Right kidney (tissue), 1 donor: ENCODE measurements around the gene WDR27.
"Not testable (repeated sequence)": the region's sequence is repeated elsewhere in the genome, so short reads cannot be mapped to it uniquely, and the experiment has no call there.

Experiments
- DNase-seq: peaks from one replicate; pipeline ENCODE4 v3.0.0-alpha.2; 2016

WDR27 gene

GRCh38 chr6:169474362-169474761 lies 227.5 kb downstream of the WDR27 start:
- no peak for DNase-seq

- no peak for DNase-seq
Observed at GRCh38 chr6:169473663-169474062, 228.2 kb downstream of the WDR27 start.

DNA sequence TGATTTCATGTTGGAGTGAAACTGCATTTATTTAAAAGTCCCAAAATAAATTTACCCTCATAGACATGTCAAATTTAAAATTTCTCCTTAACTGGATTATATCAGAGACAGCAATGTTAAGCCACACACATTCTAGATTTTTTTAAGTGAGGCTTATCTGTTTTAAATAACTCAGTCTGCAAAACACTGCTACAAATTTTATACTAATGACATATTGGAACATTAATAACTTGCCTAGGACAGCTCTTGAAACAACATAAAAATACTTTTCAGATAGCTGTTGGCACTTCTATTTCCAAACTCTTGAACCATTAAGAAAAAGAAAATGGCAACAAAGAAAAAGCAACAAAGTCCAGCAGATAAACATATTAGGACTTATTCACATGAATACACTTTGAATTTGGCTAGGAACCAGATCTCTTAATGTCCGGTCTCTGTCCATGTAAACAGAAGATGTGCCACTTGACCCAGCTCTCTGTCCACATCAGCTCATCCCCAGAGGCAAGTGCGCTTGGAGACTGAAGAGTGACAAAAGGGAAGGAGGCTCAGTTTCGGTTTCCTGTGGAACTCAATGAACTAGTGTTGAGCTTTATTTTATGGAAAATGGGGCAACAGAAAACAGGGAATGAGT lies 228.9 kb downstream of the WDR27 start:
- DNase-seq, result no peak

DNA sequence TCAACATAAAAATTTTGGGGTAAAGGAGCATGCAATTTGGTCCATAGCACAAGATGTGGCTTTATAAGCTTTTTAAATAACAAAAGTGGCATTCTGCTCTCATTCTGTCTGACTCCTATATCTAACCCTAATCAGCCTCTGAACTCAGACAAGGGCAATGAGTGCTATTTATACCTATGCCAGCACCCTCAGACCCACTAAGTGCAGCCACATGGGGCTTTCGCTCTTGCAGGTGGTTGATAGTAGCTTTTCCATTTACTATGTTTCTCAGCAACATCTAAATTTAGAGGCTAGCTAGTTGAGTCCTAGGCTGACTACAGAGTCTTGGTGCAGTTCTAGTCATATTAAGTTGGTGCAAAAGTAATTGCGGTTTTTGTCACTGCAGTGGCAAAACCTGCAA lies 231.0 kb downstream of the WDR27 start:
- no peak for DNase-seq

GRCh38 chr6:169469028-169469427 lies 232.8 kb downstream of the WDR27 start:
- DNase-seq, result no peak

DNA sequence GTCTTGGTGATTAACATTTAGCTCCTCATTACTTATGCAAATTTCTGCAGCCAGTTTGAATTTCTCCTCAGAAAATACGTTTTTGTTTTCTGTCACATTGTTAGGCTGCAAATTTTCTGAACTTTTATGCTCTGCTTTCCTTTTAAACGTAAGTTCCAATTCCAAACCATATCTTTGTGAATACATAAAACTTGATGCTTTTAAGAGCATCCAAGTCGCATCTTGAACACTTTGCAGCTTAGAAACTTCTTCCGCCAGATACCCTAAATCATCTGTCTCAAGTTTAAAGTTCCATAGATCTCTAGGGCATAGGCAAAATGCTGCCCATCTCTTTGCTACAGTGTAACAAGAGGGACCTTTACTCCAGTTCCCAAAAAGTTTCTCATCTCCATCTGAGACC lies 234.1 kb downstream of the WDR27 start:
- DNase-seq, result not testable (repeated sequence)

- not testable (repeated sequence) for DNase-seq
Observed at GRCh38 chr6:169466256-169466655, 235.6 kb downstream of the WDR27 start.

- DNase-seq, result no peak
Observed at GRCh38 chr6:169457762-169458161, 244.1 kb downstream of the WDR27 start.

GRCh38 chr6:169456840-169457239 lies 245.0 kb downstream of the WDR27 start:
- no peak for DNase-seq

GRCh38 chr6:169455470-169455869 lies 246.4 kb downstream of the WDR27 start:
- no peak for DNase-seq

- no peak for DNase-seq
Observed at GRCh38 chr6:169454872-169455204, 247.0 kb downstream of the WDR27 start.

GRCh38 chr6:169454204-169454871 lies 247.5 kb downstream of the WDR27 start:
- no peak for DNase-seq

DNA sequence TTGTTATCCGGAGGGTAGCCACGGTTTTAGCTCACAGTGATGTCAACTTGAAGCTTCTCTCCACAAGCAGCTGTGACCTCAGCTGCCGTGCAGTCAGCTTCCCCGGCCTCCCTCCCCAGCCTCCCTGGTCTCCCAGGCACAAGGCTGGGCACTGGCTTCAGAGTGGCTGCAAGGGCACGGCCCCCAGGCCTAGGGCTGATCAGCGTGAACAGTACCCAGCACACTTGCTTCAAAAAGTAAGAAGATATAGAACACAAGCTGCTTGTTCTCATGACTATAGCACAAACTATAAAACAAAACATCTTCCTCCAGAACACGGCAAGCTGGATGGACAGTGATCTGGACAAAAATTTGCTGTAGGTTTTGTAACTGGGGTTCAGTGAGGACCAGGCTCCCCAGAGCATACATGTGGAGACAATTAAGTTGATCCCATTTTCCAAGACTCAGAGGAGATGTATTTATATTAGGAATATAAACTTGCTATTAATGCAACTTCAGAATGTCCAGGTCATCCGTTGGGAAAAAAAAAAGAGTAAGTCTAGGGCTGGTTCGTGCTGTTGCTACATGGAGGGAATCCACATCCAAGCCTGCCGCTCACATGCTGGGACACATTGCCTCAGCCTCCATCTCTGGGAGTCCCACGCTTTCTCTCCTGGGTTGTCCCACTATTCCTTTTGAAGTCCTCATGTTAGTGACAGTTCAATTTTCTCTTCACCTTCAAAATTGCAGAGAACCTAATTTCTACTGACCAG lies 248.8 kb downstream of the WDR27 start:
- DNase-seq, result no peak

DNA sequence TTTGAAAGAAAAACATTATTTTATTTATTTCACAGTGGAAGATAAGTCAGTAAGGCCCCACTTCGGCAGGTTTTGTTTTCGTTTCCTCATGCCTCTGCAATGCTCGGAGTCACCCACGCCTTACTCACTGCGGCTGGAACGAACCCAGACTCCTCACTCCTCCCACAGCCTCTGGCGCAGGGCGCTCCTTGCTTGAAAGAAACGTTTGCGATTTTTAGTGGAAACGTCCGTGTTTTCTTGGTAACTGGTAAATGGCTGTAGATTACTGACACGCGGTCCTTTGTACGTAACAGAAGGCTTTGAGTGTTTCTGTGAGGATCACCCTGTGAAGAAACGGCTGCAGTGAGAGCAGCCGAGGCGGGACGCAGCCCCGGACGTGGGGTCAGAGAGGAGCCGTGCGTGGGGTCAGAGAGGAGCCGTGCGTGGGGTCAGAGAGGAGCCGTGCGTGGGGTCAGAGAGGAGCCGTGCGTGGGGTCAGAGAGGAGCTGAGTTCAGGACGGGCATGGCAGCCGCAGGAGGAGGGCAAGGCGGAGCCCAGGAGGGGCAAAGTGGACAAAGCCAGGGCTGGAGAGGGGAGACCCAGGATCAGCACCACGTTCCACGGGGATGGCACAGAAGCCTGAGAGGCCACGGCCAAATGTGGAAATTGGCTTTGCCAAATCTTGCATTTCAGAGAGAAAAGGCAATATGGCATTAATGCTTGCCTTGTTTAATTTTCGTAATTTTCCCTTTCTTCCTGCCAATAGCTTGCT lies 249.5 kb downstream of the WDR27 start:
- peak; percentile 63 for DNase-seq

GRCh38 chr6:169451065-169451838 lies 250.6 kb downstream of the WDR27 start:
- DNase-seq, result no peak

DNA sequence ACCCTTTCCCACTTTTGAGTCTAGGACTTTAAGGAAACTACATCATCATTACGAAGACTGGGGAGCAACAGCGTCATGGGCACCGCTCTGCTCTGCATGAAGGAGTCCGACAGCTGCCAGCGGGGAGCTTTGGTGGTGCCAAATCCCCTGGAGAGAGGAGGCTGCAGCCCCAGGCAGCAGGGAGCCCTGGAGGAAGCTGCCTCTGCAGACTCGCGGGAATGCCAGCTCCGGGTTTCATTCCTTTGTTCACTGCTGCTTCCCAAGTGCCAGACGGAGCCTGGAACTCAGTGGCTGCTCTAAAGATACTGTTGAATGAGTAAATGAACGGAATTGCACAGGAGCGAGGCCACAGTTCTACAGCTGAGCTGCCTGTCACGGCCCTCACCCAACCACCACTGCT lies 251.7 kb downstream of the WDR27 start:
- DNase-seq, result no peak

DNA sequence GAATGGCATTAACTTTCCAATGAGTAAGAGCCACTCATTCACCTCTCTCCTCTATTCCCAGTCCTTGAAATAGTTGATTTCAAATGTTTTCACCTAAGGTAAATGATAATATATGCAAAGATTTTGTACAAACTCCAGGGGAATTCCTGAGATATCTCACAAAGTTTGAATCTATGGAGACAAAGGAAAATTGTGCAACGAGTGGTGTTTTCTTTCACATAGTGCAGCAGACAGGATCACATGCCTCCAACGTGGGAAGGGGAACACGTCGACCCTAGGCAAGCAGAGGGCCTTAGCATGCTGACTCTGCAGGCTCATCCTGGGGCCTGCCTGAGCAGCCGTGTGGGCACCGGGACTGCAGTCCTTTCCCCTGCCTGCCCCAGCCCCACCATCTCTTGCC lies 252.6 kb downstream of the WDR27 start:
- no peak for DNase-seq

DNA sequence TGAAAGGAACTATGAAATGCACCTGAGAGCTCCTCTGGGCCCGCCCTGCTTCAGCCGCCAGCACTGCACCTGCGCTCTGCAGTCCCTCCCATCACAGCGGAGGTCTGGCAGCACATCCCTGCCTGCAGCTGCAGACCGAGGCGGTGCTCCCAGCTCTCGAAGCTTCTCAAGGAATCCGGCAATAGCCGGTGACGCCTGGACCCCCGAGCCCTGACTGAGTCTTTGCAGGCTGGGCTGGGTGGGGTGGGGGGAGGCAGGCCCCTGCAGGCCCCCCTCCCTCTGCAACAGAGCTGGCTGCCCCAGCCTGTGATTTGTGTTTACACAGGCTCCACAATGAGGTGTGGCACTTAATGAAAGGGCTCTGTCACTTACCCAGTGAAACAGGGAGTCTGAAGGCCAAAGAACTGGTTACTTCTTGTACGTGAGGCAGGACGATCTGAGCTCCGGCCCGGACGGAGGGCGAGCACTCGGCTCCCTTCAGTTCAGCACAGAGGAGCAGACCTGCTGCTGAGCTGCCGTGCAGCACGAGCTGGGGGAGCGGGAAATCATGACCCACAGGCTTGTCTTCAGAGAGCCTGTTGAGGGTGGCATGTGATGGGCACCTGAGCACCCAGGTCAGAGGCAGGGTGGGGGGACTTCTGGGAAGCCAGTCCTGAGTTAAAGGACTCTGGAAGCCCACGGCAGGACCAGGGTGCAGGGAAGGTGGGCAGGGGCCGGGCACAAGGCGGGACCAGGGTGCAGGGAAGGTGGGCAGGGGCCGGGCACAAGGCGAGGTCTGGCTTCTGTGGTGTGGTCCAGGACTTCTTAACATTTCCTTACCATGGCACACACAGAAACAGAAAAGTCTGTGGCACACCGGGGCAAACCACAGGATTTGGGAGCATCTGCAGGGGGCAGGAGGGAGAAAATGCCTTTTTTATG lies 255.9 kb downstream of the WDR27 start:
- DNase-seq, result no peak

DNA sequence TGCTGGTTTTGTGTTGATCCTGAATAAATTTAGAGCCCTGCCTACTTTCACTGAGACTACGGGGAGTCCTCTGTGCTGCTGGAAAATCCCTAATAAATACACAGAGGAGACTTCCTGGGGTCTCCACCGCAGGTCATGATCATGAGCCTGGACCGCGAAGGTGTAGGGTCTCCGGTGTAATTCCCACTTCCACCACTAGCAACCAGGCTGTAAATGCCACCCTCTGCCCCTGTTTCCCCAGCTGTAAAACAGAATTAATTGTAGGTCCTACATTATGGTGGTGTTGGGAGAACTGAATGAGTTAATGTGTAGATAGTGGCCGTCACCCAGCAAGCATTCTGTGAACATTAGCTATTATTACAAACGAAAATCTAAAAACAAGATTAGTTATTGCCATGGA lies 256.6 kb downstream of the WDR27 start:
- no peak for DNase-seq

DNA sequence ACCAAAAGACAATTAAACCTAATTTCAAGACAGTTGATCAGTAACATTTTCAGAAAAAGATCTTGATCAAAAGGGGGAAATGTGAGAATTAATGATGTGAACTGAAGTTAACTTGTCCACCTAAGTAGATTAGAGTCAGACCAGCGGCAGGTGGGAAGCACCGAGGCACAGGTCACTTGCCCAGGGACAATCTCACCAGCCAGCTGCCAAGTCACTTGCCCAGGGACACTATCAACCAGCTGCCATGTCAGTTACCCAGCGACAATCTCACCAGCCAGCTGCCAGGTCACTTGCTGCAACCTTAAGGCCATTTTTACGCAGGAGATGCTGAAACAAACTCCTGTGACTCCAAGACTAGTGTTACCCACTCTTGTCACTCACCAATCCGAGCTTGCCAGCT lies 260.5 kb downstream of the WDR27 start:
- DNase-seq, result no peak

DNA sequence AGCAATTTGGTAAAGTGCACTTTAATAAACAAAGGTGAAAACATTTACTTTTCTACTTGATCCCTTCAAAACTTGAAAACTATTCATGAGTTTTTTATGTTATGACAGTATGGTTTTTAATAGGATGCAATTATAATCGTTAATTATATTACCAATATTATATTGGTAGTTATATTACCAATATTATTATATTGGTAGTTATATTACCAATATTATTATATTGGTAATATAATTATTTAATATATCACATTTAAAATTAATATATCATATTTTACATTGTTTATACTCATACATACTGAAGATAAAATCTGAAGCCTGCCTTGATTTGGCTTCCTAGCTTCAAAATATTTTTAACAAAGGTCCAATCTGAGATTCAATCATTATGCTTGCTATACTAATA lies 262.1 kb downstream of the WDR27 start:
- no peak for DNase-seq
